Endothelial cell of umbilical vein (primary cell): ENCODE data around the gene OR10J5. TPM values are rescaled to one million over a fixed set of nuclear protein-coding genes. Genes with fewer than 3 reads are reported as not detected.

ENCODE experiments used
- BruUV-seq: library from RNA; stranded (reverse); fragments of 400-500 nt; replicated peaks from 2 replicates; lab custom pipeline; 2021; lab: Mats Ljungman, UMichigan
- CTCF ChIA-PET: fragments of 300-600, 350-600 bp; sonication (Branson Sonifier 250); formaldehyde crosslinking; loops from one replicate; lab custom pipeline; 2021; ENCODE audit warnings: antibody characterized with exemption, inconsistent platforms; lab: Charles Lee
- POLR2A ChIA-PET: fragments of 300-600, 350-600 bp; sonication (Branson Sonifier 250); formaldehyde crosslinking; loops from one replicate; lab custom pipeline; 2021; ENCODE audit warnings: antibody characterized with exemption, inconsistent platforms; lab: Charles Lee
- DNase-seq: peaks from one replicate; pipeline ENCODE4 v3.0.0-alpha.2; 2011; ENCODE audit warnings: low read depth, low spot score
- FAIRE-seq: peaks from 2 replicates; lab custom pipeline; 2011; peaks lifted over from hg19 to GRCh38; lab: Jason Lieb, UNC
- H2AFZ ChIP-seq: 2 replicates; pipeline ENCODE4 v1.6.0; 2012; ENCODE audit warnings: low read depth, low read length, control low read depth, inconsistent platforms
- H3K27ac ChIP-seq: 2 replicates; pipeline ENCODE4 v1.5.1; 2011; ENCODE audit warnings: low read depth, mild to moderate bottlenecking, control low read depth, low read length, moderate library complexity; ENCODE audit not compliant: insufficient read depth
- H3K27me3 ChIP-seq, 2 experiments: 2 replicates each; pipeline versions ENCODE4 v1.6.0 to v1.6.1; 2011; ENCODE audit warnings: low read length in 2 of 2, mixed read lengths in 1 of 2; ENCODE audit not compliant: control insufficient read depth in 2 of 2, insufficient read depth in 2 of 2
- H3K36me3 ChIP-seq, 2 experiments: 2 replicates in 1 of 2; 3 replicates in 1 of 2; pipeline ENCODE4 v1.5.1; 2011; ENCODE audit warnings: low read length in 2 of 2, mild to moderate bottlenecking in 1 of 2, moderate library complexity in 1 of 2; ENCODE audit not compliant: control insufficient read depth in 2 of 2, insufficient read depth in 2 of 2; ENCODE audit errors: extremely low read depth in 1 of 2
- H3K4me1 ChIP-seq: 3 replicates; pipeline ENCODE4 v1.5.1; 2011; ENCODE audit warnings: mild to moderate bottlenecking, low read length; ENCODE audit not compliant: control insufficient read depth, insufficient read depth; ENCODE audit errors: extremely low read depth
- H3K4me2 ChIP-seq: 2 replicates; pipeline ENCODE4 v1.6.1; 2011; ENCODE audit warnings: low read length, control low read depth, mixed read lengths; ENCODE audit not compliant: insufficient read depth
- H3K4me3 ChIP-seq, 3 experiments: fragments of 200-600 bp in 1 of 3; sonication (generic), shearing (Covaris generic) in 1 of 3; replicated peaks in 1 of 3; 2 replicates each; pipeline ENCODE4 v1.5.1; 2011 to 2016; ENCODE audit warnings: control low read depth in 3 of 3, low read length in 3 of 3, mild to moderate bottlenecking in 2 of 3, inconsistent platforms in 1 of 3, low read depth in 1 of 3, moderate library complexity in 1 of 3; ENCODE audit not compliant: insufficient read depth in 1 of 3
- H3K79me2 ChIP-seq: 2 replicates; pipeline ENCODE4 v1.6.0; 2012; ENCODE audit warnings: low read length, inconsistent platforms; ENCODE audit not compliant: control insufficient read depth, insufficient read depth
- H3K9ac ChIP-seq: replicated peaks from 2 replicates; pipeline ENCODE3; 2011; ENCODE audit warnings: low read length, control low read depth; ENCODE audit not compliant: insufficient read depth; ENCODE audit errors: extremely low read depth
- H3K9me1 ChIP-seq: replicated peaks from 3 replicates; pipeline ENCODE4 v1.6.0; 2011; ENCODE audit warnings: mild to moderate bottlenecking, low read length; ENCODE audit not compliant: control insufficient read depth, insufficient read depth; ENCODE audit errors: extremely low read depth
- H3K9me3 ChIP-seq: replicated peaks from 2 replicates; pipeline ENCODE4 v1.5.1; 2012; ENCODE audit warnings: low read length, inconsistent platforms; ENCODE audit not compliant: control insufficient read depth, insufficient read depth
- H4K20me1 ChIP-seq: replicated peaks from 2 replicates; pipeline ENCODE3; 2011; ENCODE audit warnings: mild to moderate bottlenecking, low read length; ENCODE audit not compliant: control insufficient read depth, insufficient read depth; ENCODE audit errors: extremely low read depth
- FOS ChIP-seq: IDR thresholded peaks from 2 replicates; pipeline ENCODE4 v1.6.1; 2011; ENCODE audit warnings: mild to moderate bottlenecking, low read length, moderate library complexity, borderline replicate concordance; ENCODE audit not compliant: insufficient read depth
- JUN ChIP-seq: IDR thresholded peaks from 2 replicates; pipeline ENCODE4 v1.6.1; 2011; ENCODE audit warnings: borderline replicate concordance, low read depth; ENCODE audit not compliant: insufficient read length, insufficient read depth
- MYC ChIP-seq: IDR thresholded peaks from one replicate; pipeline ENCODE4 v1.6.1; 2011; ENCODE audit warnings: mild to moderate bottlenecking, low read depth, low read length
- POLR2A ChIP-seq: IDR thresholded peaks from 2 replicates; pipeline ENCODE4 v1.6.1; 2012; ENCODE audit warnings: low read depth, mild to moderate bottlenecking, control low read depth, low read length
- POLR2AphosphoS5 ChIP-seq: IDR thresholded peaks from 2 replicates; pipeline ENCODE4 v1.6.1; 2012; ENCODE audit warnings: low read depth, mild to moderate bottlenecking, control low read depth, low read length, moderate library complexity; ENCODE audit not compliant: insufficient read depth
- dilution Hi-C: fragments of 300-500 bp; cut with MboI; formaldehyde crosslinking; loops from one replicate; pipeline ENCODE4 v1.15.0; 2019; ENCODE audit warnings: low sequenced_read_pairs; ENCODE audit not compliant: extremely low pct_ligation_motif_present
- intact Hi-C: fragments of 100-400 bp; cut with micrococcal nuclease; formaldehyde crosslinking; loops from one replicate; pipeline ENCODE4 v1.10.0; 2022
- polyA plus RNA-seq, 4 experiments: library from polyadenylated mRNA; depleted of rRNA in 3 of 4; stranded (reverse) in 3 of 4; unstranded in 1 of 4; fragments of >200 nt; gene quantifications; 2 replicates each; pipeline versions ENCODE4 v1.2.1 to v1.2.3, GENCODE V29; 2011 to 2012; ENCODE audit warnings: missing spikeins in 1 of 4
- total RNA-seq: library from RNA; stranded (reverse); gene quantifications from 2 replicates; pipeline ENCODE4 v1.2.3, GENCODE V29; 2021

OR10J5 gene
- total and polyA plus RNA-seq, 2 donors (not counting 3 experiments of a cell fraction or from before 2014, with no cell fraction given): not detected

DNA sequence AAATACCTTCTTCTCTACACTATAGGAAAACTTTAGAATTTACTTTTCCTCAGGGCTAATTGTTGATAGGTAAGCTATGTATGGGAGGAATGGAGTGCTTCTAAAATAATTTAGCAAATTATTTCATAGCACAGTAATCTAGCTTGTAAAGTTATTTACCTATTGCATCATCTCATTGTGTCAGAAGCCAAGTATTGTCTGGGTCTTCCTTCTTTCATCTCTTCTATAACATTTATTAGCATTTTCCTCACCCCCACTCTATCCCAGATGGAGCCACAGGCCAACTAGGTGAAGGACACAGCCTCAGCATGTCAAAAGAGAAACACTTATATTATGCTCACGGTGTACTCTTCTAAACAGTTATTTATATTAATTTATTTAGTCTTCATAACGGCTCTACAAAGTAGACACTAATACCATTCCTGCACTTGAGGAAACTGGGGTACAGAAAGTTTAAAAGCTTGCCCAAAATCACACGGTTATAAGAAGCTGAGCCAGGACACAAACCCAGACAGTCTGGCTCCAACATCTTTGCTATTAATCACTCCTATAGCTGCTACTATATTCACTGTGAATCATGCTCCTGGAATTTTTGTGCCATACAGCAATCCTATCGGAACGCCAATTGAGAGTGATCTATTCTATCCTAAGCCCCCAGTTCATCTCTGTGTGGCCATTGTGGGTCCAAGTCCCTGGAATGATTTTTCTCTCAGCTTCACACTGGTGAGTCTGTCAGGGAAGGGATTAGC lies 43.1 kb downstream of the OR10J5 start:
- BruUV-seq: TSS peak; percentile 64
- Histone ChIP-seq H3K27ac (peak overlapping the region; percentile 84), H3K79me2 (no peaks in the 10 kb centered on the region), H3K4me1 (peaks cover 13% of the 10 kb centered on the region), H3K27me3 (no peaks in the 10 kb centered on the region), H3K9me3 (no peaks in the 10 kb centered on the region), H3K4me3 (no peak overlapping the region), H2AFZ (peak overlapping the region; percentile 64), H3K4me2 (peak overlapping the region; percentile 11), H3K9ac (peak overlapping the region; percentile 38), H3K9me1 (no peaks in the 10 kb centered on the region), H3K36me3 (no peaks in the 10 kb centered on the region), H4K20me1 (no peaks in the 10 kb centered on the region)
- CTCF ChIA-PET: interaction anchor here (0.6 to 1.9 kb wide), 10 partner anchors 10 to 307 kb away, joined by 3 to 9 read pairs (median 3); no protein-coding TSS in a partner anchor
- intact Hi-C loops: loop anchor here (1.0 to 5.0 kb wide), 3 partner anchors 19 to 285 kb away; no protein-coding TSS in a partner anchor
- FAIRE-seq: peak; percentile 91
- POLR2A ChIA-PET: interaction anchor here (0.6 kb wide), 1 partner anchor 9 kb away, joined by 9 read pairs; no protein-coding TSS in a partner anchor
- dilution Hi-C loops: loop anchor here (25.0 kb wide), 1 partner anchor 295 kb away; the partner anchor contains the start of gene DUSP23
- peak; percentile 65 for DNase-seq
- no peak for TF ChIP-seq MYC
- TF ChIP-seq JUN: peak; percentile 50
- TF ChIP-seq FOS: peak; percentile 70
- TF ChIP-seq POLR2A: peak; percentile 31
- peak; percentile 47 for TF ChIP-seq POLR2AphosphoS5

Other genes with a start within 250 kb of the OR10J5 start
- not detected in 2 replicates for gene FCER1A, start 233.7 kb downstream of the OR10J5 start, total RNA-seq
- gene FCER1A, start 233.7 kb downstream of the OR10J5 start, polyA plus RNA-seq: not detected in 2 replicates
- gene OR10J4, start 103.8 kb downstream of the OR10J5 start, total RNA-seq: not detected in 2 replicates
- not detected in 2 replicates for gene OR10J4, start 103.8 kb downstream of the OR10J5 start, polyA plus RNA-seq
- not detected in 2 replicates for gene OR10J1, start 96.3 kb downstream of the OR10J5 start, total RNA-seq
- gene OR10J1, start 96.3 kb downstream of the OR10J5 start, polyA plus RNA-seq: not detected in 2 replicates
- gene APCS, start 51.8 kb upstream of the OR10J5 start, total RNA-seq: not detected in 2 replicates
- not detected in 2 replicates for gene APCS, start 51.8 kb upstream of the OR10J5 start, polyA plus RNA-seq
- not detected in 2 replicates for gene CRP, start 178.6 kb upstream of the OR10J5 start, total RNA-seq
- not detected in 2 replicates for gene CRP, start 178.6 kb upstream of the OR10J5 start, polyA plus RNA-seq
- 82.5 and 126 TPM in 2 replicates for gene DUSP23, start 245.0 kb upstream of the OR10J5 start, total RNA-seq
- gene DUSP23, start 245.0 kb upstream of the OR10J5 start, polyA plus RNA-seq: 197 and 295 TPM in 2 replicates